Ectodermal cell (in vitro differentiated cells): ENCODE data around the gene SOX8.
A peak's percentile ranks its signal among the peaks of the same experiment; 100 is the strongest.

Experiments used
- H3K27ac ChIP-seq: 2 replicates; pipeline ENCODE4 v1.7.0; 2013; ENCODE audit warnings: mild to moderate bottlenecking, low read depth, low read length; ENCODE audit not compliant: insufficient read depth, poor library complexity, severe bottlenecking
- H3K27me3 ChIP-seq: 2 replicates; pipeline ENCODE4 v1.7.0; 2013; ENCODE audit warnings: mild to moderate bottlenecking, low read length; ENCODE audit not compliant: insufficient read depth, control insufficient read depth, poor library complexity, severe bottlenecking
- H3K36me3 ChIP-seq: one replicate; pipeline ENCODE4 v1.7.0; 2013; ENCODE audit warnings: low read length; ENCODE audit not compliant: control insufficient read depth, insufficient read depth
- H3K4me1 ChIP-seq: one replicate; pipeline ENCODE4 v1.7.0; 2013; ENCODE audit warnings: low read length; ENCODE audit not compliant: control insufficient read depth, insufficient read depth
- H3K4me3 ChIP-seq: 2 replicates; pipeline ENCODE4 v1.7.0; 2013; ENCODE audit warnings: low read depth, low read length, control low read depth; ENCODE audit not compliant: insufficient read depth
- H3K9me3 ChIP-seq: 2 replicates; pipeline ENCODE4 v1.7.0; 2013; ENCODE audit warnings: mild to moderate bottlenecking, low read length, moderate library complexity; ENCODE audit not compliant: control insufficient read depth
- WGBS, 2 experiments: methylation state at CpG; one replicate each; pipeline ENCODE4 v1.1.7; 2013; ENCODE audit warnings: missing lambda C conversion rate in 2 of 2; 5-methylcytosine and 5-hydroxymethylcytosine counted together

SOX8 gene

DNA sequence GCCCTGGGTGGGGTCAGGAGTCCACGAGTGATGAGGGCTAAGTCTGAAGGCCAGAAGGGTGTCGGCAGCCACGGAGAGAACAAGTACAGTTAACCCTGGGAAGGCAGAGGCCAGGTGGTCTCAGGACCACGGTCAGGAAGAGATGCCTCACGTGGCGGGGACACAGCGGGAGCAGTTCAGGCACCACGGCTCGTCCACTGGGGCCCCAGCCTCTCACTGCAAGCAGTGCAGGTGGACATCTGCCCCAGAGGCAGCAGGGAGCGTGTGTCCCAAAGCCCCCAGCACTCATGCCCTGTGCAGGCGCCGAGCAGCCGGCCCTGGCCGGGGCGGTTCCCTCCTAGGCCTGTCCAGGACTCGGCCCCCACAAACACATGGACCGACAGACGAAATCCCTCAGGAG is 15.5 kb upstream of the SOX8 start:
- H3K27me3 ChIP-seq = peaks cover 14% of the 10 kb centered on the region
- H3K27ac ChIP-seq = no peak overlapping the region
- H3K36me3 ChIP-seq = peaks cover 5% of the 10 kb centered on the region
- H3K4me1 ChIP-seq = peaks cover 31% of the 10 kb centered on the region
- no peaks in the 10 kb centered on the region for H3K9me3 ChIP-seq
- 95 to 96% methylated on average over 18 of the region's 18 CpGs for whole genome bisulfite sequencing, 2 experiments
- H3K4me3 ChIP-seq = no peak overlapping the region

DNA sequence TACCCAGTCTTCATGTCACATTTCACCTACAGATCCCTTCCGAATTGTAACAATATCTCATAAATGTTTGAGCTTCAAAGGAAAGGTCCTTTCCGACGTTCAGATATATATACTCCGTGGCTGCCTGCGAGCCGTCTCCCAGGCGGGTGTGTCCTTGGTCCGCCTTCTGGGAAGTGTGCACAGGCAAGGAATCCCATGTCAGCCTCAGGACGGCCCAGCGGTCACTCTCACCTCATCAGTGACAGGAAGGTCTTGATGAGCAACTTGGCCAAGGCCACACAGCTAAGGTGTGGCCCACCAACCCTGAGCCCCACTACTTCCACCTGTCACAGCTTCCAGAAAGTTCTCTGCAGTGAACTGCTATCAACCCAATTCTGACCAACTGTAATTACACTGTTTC is 15.1 kb upstream of the SOX8 start:
- 95 to 98% methylated on average over 10 of the region's 10 CpGs for WGBS, 2 experiments
- Histone ChIP-seq H3K36me3 (peaks cover 5% of the 10 kb centered on the region), H3K4me3 (no peak overlapping the region), H3K4me1 (peaks cover 34% of the 10 kb centered on the region), H3K9me3 (no peaks in the 10 kb centered on the region), H3K27ac (no peak overlapping the region), H3K27me3 (peaks cover 18% of the 10 kb centered on the region)

DNA sequence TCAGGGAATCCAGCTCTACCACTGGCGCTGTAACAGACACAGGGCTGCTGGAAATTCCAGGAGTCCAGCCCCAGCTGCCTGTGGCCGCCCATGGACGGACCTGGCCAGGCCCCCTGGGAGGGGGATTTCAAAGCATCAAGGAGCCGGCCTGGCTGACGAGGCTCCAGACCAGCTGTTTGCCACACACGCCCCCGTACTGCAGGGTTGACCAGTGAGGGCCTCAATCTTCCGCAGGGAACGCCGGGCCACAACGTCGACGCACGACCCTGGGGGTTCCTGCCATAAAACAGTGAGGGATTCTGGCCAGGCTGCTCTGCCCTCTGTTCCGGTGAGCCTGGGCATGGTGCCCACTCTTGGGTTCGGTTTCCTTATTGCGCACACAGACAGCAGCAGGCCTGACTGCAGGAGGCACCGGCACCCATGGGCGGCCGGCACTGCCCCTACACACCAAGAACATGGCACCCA is 14.5 kb upstream of the SOX8 start:
- 92 to 93% methylated on average over 20 of the region's 20 CpGs for WGBS, 2 experiments
- no peak overlapping the region for H3K27ac ChIP-seq

DNA sequence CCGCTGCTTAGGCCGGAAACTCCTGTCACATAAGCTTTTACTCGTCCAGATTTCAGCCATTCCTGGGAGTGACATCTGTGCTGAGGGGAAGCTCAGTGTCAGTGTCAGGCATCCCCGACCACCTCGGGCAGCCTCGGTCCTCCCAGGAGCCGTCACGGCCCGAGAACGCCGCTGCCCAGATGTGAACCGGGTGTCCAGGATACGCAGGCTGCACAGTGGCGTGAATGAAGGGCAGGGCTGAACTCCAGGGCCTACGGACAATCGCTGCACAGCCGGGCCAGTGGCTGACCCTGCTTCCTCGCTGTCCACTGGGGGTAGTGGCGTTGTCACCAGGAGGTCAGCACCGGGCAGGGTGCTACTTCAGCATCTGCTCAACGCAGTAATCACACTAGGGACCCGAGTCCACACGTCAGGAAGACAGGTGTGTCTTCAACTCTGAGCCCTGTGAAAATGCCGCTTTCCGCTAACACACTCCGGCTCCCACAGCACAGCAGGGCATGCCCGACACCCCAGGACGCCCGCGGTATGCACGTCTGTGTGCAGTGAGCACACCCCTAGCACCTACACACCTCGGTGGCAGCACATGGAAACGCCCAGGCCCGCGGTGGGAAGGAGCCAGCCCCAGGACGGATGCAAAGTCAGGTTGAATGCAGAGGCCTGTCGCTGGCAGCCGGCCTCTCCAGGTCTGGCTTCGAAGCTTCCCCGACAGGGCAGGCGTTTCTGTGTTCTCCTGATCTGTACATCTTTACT is 13.8 kb upstream of the SOX8 start:
- Histone ChIP-seq H3K4me1 (peaks cover 41% of the 10 kb centered on the region), H3K4me3 (no peak overlapping the region), H3K9me3 (no peaks in the 10 kb centered on the region), H3K27me3 (peaks cover 24% of the 10 kb centered on the region), H3K36me3 (peaks cover 5% of the 10 kb centered on the region), H3K27ac (no peak overlapping the region)
- WGBS, 2 experiments = 94% methylated on average over 41 of the region's 41 CpGs

More for the DNA sequence above, 14.5 kb upstream of the SOX8 start:
- peaks cover 36% of the 10 kb centered on the region for H3K4me1 ChIP-seq
- H3K9me3 ChIP-seq = no peaks in the 10 kb centered on the region
- H3K4me3 ChIP-seq = no peak overlapping the region
- H3K27me3 ChIP-seq = peaks cover 24% of the 10 kb centered on the region
- H3K36me3 ChIP-seq = peaks cover 5% of the 10 kb centered on the region

DNA sequence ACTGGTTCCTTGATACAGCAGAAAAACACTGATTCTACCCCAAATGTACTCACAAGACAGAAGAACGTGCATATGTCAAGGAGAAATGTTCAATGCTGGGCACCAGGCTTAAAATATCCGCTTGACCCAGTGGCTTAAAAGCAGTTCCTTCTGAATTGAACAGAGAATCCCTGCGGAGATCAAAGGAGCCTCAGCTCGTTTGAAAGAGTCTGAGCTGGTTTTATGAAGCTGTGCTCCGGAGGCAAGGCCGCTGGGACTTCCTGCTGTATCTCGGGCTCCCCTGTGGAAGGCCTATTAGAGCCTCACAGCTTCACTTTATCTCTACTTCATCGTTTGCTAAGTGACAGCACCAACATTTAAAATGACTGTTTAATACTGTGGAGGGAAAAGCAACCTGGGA is 12.9 kb upstream of the SOX8 start:
- peaks cover 5% of the 10 kb centered on the region for H3K36me3 ChIP-seq
- H3K27me3 ChIP-seq = peaks cover 24% of the 10 kb centered on the region
- H3K4me1 ChIP-seq = peaks cover 35% of the 10 kb centered on the region
- no peak overlapping the region for H3K4me3 ChIP-seq
- 18 to 23% methylated on average over 7 to 8 of the region's 8 CpGs for WGBS, 2 experiments
- H3K27ac ChIP-seq = no peak overlapping the region
- H3K9me3 ChIP-seq = no peaks in the 10 kb centered on the region

DNA sequence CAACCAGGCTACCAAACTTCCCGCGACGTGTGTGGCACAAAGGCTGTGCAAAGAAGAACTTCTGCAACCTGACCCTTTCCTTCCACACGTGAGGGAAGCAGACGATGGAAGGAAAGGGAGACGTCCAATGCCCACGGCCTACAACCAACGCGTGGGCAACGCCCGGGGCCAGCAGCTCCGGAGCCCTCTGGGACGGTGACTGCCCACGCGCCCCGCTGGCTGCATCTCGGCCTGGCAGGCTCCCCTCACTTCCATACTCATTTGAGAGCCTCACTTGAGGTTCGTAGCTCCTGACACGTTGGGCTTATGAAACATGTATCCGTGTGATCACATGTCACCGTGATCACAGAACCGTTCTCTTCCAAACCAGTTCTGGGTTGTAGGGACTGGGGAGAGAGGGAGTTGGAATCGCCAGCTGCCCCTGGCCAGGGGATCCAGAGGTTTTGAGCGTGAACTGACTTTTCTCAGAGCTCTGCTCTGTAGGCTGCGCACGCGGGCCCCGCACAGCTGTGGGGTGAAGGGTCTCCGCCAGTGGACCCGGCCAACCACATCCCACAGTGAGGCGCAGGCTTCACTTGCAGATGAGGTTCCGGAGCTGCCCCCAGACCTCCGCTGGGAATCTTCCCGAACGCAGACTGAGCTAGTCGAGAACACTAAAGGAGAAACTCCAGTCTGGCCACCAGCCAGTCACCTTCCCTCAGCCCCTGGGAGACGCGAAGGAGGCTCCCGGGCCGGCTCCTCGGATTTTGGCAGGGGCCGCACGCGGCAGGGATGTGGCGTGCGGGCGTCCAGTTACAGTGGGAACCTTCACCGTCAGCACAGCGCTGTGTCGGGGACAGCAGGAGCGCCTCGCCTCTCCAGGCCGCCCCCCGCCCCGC is 11.8 kb upstream of the SOX8 start:
- WGBS, 2 experiments = 54 to 55% methylated on average over 55 of the region's 55 CpGs
- no peaks in the 10 kb centered on the region for H3K9me3 ChIP-seq
- peaks cover 35% of the 10 kb centered on the region for H3K4me1 ChIP-seq
- H3K36me3 ChIP-seq = peaks cover 5% of the 10 kb centered on the region
- no peak overlapping the region for H3K27ac ChIP-seq
- H3K27me3 ChIP-seq = peaks cover 24% of the 10 kb centered on the region
- H3K4me3 ChIP-seq = peak overlapping the region; percentile 94

DNA sequence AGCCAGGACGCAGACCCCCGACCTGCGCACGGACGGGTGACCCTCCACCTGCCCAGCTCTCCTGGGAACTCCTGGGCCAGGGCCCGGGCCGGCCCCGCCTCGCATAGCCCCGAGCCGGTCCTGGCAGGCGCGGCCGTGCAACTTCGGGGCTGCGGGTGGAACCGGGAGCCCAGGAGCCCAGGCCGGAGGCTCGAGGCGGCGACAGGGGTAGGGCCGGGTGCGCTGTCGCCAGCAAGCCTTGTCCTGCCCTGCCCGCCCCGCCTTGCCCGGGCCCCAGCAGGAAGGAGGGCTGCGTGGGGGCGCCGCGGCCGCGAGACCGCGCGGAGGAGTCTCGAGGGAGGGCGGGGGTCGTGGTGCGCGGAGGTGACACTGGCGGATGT is 11.2 kb upstream of the SOX8 start:
- Histone ChIP-seq H3K9me3 (no peaks in the 10 kb centered on the region), H3K4me1 (peaks cover 35% of the 10 kb centered on the region), H3K36me3 (peaks cover 5% of the 10 kb centered on the region), H3K27me3 (peaks cover 24% of the 10 kb centered on the region), H3K4me3 (peak overlapping the region; percentile 94), H3K27ac (no peak overlapping the region)
- 1% methylated on average over 42 of the region's 42 CpGs for WGBS, 2 experiments

DNA sequence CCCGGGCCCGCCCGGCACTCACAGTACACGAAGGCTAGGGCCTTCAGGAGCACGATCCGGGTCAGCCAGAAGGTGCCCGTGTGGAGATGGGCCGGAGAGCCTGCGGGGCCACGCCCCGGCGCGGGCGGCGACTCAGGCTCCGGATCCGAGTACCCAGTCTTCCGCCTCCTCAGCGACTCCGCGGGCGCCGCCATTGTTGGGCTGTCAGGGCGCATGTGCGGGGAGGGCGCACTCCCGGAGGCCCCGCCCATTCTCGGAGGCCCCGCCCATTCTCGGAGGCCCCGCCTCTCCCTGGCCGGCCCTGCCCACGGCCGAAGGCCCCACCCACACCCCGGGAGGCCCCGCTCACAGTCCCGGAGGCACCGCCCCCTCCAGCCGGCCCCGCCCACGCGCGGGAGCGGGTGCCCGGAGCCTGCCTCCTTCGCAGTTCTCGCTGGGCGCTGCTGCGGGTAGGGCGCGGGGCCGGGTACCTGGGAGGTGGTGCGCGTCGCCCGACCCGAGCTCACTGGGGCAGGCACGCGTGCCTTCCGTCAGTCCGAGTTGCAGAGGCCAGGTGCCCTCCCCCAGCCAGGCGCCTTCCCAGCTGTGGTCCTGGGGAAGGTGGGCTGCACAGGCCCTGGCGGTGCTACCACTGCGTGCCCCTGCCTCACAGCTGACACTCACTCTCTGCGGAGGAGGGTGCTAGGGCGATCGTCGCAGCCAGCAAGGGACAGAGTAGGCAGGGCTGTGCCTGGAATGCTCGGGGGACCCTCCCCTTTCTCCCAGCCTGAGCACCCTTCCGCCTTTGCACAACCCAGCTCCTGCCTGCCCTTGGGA is 10.6 kb upstream of the SOX8 start, which contains the start of gene LMF1:
TSS of gene LMF1 (minus strand) at position 219 of the 816 bp plus-strand sequence. CDS start at position 215, 4 bp downstream.
- peak within 1 kb of the TSS; percentile 94 for H3K4me3 ChIP-seq
- WGBS, 2 experiments = 5 to 7% methylated on average over 71 of the region's 71 CpGs
- H3K9me3 ChIP-seq = no peaks in the 10 kb centered on the region
- H3K27ac ChIP-seq = no peak within 1 kb of the TSS
- H3K27me3 ChIP-seq = peaks cover 24% of the 10 kb centered on the region
- peaks cover 3% of the 10 kb centered on the region for H3K36me3 ChIP-seq
- peaks cover 35% of the 10 kb centered on the region for H3K4me1 ChIP-seq

DNA sequence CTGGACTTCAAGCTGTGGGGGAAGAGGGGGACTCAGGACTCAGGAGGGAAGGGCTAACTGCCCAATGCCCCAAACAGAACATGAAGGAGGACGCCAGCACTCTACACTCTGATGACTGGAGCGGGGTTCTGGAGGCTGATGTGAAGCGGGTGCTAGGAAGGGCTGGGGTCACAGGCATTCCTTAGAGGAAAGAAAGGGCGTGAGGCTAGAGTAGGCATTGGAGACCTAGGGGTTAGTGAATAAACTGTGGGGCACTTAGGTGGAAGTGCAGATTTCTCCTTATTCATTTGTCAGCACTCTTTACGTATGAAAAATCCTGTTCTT is 10.0 kb upstream of the SOX8 start:
- 94 to 95% methylated on average over 5 of the region's 5 CpGs for WGBS, 2 experiments
- Histone ChIP-seq H3K9me3 (no peaks in the 10 kb centered on the region), H3K27ac (no peak overlapping the region), H3K36me3 (no peaks in the 10 kb centered on the region), H3K4me3 (no peak overlapping the region), H3K27me3 (peaks cover 24% of the 10 kb centered on the region), H3K4me1 (peaks cover 35% of the 10 kb centered on the region)

DNA sequence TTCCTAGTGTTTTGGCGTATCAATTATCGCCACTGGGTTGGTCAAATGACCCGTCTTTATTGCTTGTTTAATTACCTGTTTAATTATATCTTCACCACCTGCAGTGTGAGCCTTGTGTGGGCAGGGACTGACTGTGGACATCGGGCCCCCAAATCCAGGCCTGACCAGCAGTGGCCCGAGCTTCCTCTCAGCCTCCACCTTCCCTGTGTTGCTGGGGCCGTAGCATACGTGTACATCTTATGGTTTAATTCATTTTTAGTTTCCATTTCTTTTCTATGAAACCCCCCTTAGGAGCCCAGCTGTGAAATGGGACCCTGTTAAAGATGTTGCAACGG is 9.6 kb upstream of the SOX8 start:
- H3K4me1 ChIP-seq = peaks cover 39% of the 10 kb centered on the region
- no peak overlapping the region for H3K4me3 ChIP-seq
- 86 to 94% methylated on average over 8 of the region's 8 CpGs for WGBS, 2 experiments
- no peaks in the 10 kb centered on the region for H3K9me3 ChIP-seq
- H3K36me3 ChIP-seq = no peaks in the 10 kb centered on the region
- H3K27me3 ChIP-seq = peaks cover 24% of the 10 kb centered on the region
- no peak overlapping the region for H3K27ac ChIP-seq
